Upper lobe of right lung (tissue), 1 donor: ENCODE measurements around the gene DENND6B. TPM values are rescaled to one million over a fixed set of nuclear protein-coding genes. Genes with fewer than 3 reads are reported as not detected.
A peak's percentile ranks its signal among the peaks of the same experiment; 100 is the strongest.

Experiments
- ATAC-seq: fragments of 200-7000 bp; cut with Tn5 transposase; one replicate; pipeline ENCODE4 v1.9.1; 2020; ENCODE audit warnings: mild to moderate bottlenecking, moderate library complexity
- DNase-seq: peaks from one replicate; pipeline ENCODE4 v3.0.0-alpha.2; 2020
- H3K27ac ChIP-seq: fragments of 200-600 bp; one replicate; pipeline ENCODE4 v1.8.0; 2022
- H3K27me3 ChIP-seq: fragments of 200-600 bp; one replicate; pipeline ENCODE4 v1.8.0; 2022; ENCODE audit warnings: mild to moderate bottlenecking
- H3K36me3 ChIP-seq: fragments of 200-600 bp; one replicate; pipeline ENCODE4 v1.8.0; 2022
- H3K4me1 ChIP-seq: fragments of 200-600 bp; one replicate; pipeline ENCODE4 v1.8.0; 2022
- H3K4me3 ChIP-seq: fragments of 200-600 bp; one replicate; pipeline ENCODE4 v1.8.0; 2022; ENCODE audit warnings: mild to moderate bottlenecking
- H3K9me3 ChIP-seq: fragments of 200-600 bp; one replicate; pipeline ENCODE4 v1.8.0; 2022
- intact Hi-C: fragments of 100-400 bp; cut with DNase I; formaldehyde crosslinking; loops from one replicate; pipeline ENCODE4 v1.11.0; 2022
- total RNA-seq: library from RNA; stranded (reverse); fragmentation: NEBNext Ultra II Directional; extraction: Animal tissue kit (Norgen Biotek cat#: 25700); gene quantifications from one replicate; pipeline ENCODE4 v1.2.1, GENCODE V29; 2021
- TF ChIP-seq, protein P1 (sequence below): fragments of 200-600 bp; IDR thresholded peaks from one replicate; pipeline ENCODE4 v1.8.0; 2022; ENCODE audit warnings: antibody characterized with exemption
- donor health status: DM: no; HTN: yes; CAD: no; lungs with severe emphysema.

The DENND6B gene
- total RNA-seq, 1 donor from 2014 or later: 9.3 TPM

- Histone ChIP-seq H3K36me3 (no peaks in the 10 kb centered on the region), H3K27ac (peak overlapping the region; percentile 78), H3K4me3 (peak overlapping the region; percentile 21), H3K27me3 (no peaks in the 10 kb centered on the region), H3K4me1 (peaks cover 78% of the 10 kb centered on the region), H3K9me3 (no peaks in the 10 kb centered on the region)
- ATAC-seq (no peak), DNase-seq (no peak)
- intact Hi-C loops: no loop called here
- TF ChIP-seq, protein P1, sequence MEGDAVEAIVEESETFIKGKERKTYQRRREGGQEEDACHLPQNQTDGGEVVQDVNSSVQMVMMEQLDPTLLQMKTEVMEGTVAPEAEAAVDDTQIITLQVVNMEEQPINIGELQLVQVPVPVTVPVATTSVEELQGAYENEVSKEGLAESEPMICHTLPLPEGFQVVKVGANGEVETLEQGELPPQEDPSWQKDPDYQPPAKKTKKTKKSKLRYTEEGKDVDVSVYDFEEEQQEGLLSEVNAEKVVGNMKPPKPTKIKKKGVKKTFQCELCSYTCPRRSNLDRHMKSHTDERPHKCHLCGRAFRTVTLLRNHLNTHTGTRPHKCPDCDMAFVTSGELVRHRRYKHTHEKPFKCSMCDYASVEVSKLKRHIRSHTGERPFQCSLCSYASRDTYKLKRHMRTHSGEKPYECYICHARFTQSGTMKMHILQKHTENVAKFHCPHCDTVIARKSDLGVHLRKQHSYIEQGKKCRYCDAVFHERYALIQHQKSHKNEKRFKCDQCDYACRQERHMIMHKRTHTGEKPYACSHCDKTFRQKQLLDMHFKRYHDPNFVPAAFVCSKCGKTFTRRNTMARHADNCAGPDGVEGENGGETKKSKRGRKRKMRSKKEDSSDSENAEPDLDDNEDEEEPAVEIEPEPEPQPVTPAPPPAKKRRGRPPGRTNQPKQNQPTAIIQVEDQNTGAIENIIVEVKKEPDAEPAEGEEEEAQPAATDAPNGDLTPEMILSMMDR: no peak
Measured at GRCh38 chr22:50302564-50302963, 24.2 kb downstream of the DENND6B start.

DNA sequence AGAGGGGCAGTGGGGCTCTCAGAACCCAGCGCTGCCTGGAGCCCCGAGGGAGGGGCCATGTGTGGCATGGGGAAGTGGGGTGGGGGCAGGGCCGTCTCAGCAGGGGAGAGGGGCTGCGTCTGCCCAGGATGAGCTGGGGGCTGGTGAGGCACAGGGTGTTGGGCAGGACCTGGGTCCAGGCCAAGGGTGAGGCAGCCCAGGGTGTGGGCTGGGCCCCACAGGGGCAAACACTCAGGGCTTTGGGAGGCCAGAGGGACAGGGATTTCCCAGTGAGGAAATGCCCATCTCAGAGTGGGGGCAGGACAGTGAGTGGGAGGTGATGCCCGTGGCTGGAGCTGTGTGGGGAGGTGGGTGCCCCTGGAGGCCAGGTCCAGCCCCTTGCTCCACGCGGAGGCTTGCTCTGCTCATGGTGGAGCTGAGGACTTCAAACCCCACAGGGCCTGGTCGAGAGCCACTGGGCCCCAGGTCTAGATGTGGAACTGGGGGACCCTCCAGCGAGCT is 24.7 kb downstream of the DENND6B start:
- TF ChIP-seq, protein P1: no peak
- ATAC-seq (peak; percentile 19), DNase-seq (peak; percentile 85)
- Histone ChIP-seq H3K27ac (peak overlapping the region; percentile 78), H3K9me3 (no peaks in the 10 kb centered on the region), H3K27me3 (no peaks in the 10 kb centered on the region), H3K4me1 (peaks cover 83% of the 10 kb centered on the region), H3K4me3 (peak overlapping the region; percentile 21), H3K36me3 (no peaks in the 10 kb centered on the region)
- intact Hi-C loops: no loop called here

- Histone ChIP-seq H3K27me3 (no peaks in the 10 kb centered on the region), H3K4me3 (peak overlapping the region; percentile 21), H3K4me1 (peaks cover 88% of the 10 kb centered on the region), H3K9me3 (no peaks in the 10 kb centered on the region), H3K27ac (peak overlapping the region; percentile 78), H3K36me3 (no peaks in the 10 kb centered on the region)
- ATAC-seq: no peak
- TF ChIP-seq, protein P1: no peak
- intact Hi-C loops: no loop called here
- no peak for DNase-seq
Measured at GRCh38 chr22:50301581-50301991, 25.2 kb downstream of the DENND6B start.

DNA sequence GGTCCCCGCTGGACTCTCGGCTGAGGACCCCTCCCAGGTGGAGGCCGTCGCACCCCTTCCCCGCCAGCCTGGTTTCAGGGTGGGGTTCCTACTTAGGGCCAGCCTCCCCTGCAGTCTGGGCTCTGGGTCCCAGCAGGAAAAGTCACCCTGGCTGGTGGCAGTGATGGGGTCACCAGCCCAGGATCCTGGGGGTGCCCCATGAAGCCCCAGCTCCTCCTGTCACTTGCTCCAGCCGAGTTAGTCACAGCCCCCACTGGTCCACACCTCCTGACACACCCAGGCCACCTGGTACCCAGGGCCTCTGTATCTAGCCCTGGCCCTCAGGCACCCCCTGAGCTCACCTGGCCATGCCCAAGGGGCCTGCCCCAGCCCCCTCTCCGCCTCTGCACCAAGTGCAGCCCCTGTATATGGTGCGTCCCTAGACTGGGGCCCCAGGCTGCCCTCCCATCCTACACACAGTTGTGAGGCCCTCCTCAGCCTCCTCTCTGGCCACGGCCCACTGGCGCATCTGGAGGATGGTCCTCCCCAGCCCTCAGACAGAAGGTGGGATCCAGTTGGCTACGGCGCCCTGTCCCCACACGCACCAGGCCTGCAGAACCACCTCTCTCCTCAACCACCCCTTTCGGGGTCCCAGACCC is 26.1 kb downstream of the DENND6B start:
- ATAC-seq (no peak), DNase-seq (no peak)
- H3K36me3 ChIP-seq: no peaks in the 10 kb centered on the region
- peaks cover 91% of the 10 kb centered on the region for H3K4me1 ChIP-seq
- no peaks in the 10 kb centered on the region for H3K27me3 ChIP-seq
- peak overlapping the region; percentile 63 for H3K27ac ChIP-seq
- TF ChIP-seq, protein P1: no peak
- peak overlapping the region; percentile 44 for H3K4me3 ChIP-seq
- intact Hi-C loops: no loop called here
- H3K9me3 ChIP-seq: no peaks in the 10 kb centered on the region

DNA sequence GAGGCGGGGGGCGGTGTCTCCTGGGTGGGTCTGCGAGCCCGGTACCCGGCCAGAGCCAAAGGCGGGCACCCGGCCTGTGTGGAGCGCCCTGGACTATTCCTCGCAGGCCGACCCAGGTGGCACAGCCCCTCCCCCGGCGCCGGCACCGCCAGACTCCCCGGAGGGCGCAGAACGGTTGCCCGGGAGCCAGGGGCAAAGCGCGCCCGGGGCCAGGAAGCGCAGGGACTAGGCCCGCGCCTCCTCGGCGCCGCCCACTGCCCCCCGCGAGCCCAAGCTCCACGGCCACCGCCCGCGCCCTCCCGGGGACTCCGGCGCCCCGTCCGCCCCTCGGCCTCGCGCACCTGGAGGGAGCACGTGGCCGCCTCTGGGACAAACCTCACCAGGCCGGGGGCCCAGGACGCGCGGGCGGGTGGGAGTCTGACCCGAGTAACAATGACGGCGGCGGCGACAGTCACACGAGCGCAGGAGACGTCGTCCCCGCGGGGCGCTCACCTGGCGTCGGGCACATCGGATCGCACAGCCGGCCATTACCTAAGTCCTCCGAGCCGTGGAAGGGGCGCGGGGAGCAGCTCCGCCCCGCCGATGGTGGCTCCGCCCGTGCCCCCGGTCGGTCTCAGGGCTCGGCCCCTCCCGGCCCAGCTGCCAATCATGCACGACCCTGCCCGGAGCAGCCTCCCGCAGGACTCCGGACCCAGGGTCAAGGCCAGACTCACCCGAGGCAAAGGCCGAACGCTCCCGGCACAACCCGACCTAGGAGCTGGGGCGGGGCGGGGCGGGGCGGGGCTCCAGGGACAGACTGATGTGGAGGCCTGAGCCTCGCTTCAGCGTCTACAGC is 26.8 kb downstream of the DENND6B start:
- H3K36me3 ChIP-seq: no peaks in the 10 kb centered on the region
- H3K9me3 ChIP-seq: no peaks in the 10 kb centered on the region
- peaks cover 85% of the 10 kb centered on the region for H3K4me1 ChIP-seq
- H3K27me3 ChIP-seq: no peaks in the 10 kb centered on the region
- TF ChIP-seq, protein P1: no peak
- intact Hi-C loops: no loop called here
- no peak for DNase-seq
- H3K4me3 ChIP-seq: peak overlapping the region; percentile 44
- H3K27ac ChIP-seq: peak overlapping the region; percentile 63
- no peak for ATAC-seq
